ENCODE data around the gene PAPPA. TPM values are rescaled to one million over a fixed set of nuclear protein-coding genes. Genes with fewer than 3 reads are reported as not detected.
A peak's percentile ranks its signal among the peaks of the same experiment; 100 is the strongest.

The PAPPA gene
- total RNA-seq, 6 experiments from 2014 or later = 0.07 to 0.50 (median 0.32) TPM

DNA sequence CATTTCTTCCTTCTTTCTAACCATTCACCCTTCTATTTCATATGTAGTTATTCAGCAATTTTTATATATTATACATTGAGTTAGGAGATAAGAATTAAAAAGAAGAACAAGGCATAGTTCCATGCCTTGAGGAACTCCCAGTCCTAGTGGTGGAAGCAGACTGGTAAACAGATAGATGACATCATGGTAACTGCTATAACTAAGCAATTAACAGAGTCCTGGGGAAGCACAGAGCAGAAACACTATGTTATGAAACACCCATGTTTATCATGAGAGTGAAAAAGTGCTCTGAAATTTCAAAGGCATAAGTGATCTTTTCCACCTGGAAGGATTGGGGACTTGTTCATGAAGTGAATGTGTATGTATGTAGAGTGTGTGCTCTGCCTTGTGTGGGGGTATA lies 14.6 kb downstream of the PAPPA start:
- no peak for ATAC-seq
- Histone ChIP-seq H3K4me3 (no peak overlapping the region), H3K27me3 (no peaks in the 10 kb centered on the region), H3K9me3 (no peaks in the 10 kb centered on the region), H3K27ac (no peak overlapping the region), H3K36me3 (no peaks in the 10 kb centered on the region), H3K4me1 (no peaks in the 10 kb centered on the region)
- DNase-seq = no peak
- TF ChIP-seq POLR2A (IDR thresholded peaks at IDR 0.05) = no peak
- TF ChIP-seq, protein P1, sequence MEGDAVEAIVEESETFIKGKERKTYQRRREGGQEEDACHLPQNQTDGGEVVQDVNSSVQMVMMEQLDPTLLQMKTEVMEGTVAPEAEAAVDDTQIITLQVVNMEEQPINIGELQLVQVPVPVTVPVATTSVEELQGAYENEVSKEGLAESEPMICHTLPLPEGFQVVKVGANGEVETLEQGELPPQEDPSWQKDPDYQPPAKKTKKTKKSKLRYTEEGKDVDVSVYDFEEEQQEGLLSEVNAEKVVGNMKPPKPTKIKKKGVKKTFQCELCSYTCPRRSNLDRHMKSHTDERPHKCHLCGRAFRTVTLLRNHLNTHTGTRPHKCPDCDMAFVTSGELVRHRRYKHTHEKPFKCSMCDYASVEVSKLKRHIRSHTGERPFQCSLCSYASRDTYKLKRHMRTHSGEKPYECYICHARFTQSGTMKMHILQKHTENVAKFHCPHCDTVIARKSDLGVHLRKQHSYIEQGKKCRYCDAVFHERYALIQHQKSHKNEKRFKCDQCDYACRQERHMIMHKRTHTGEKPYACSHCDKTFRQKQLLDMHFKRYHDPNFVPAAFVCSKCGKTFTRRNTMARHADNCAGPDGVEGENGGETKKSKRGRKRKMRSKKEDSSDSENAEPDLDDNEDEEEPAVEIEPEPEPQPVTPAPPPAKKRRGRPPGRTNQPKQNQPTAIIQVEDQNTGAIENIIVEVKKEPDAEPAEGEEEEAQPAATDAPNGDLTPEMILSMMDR (IDR thresholded peaks at IDR 0.05) = no peak
- intact Hi-C loops (cut with DNase I) = no loop called here

DNA sequence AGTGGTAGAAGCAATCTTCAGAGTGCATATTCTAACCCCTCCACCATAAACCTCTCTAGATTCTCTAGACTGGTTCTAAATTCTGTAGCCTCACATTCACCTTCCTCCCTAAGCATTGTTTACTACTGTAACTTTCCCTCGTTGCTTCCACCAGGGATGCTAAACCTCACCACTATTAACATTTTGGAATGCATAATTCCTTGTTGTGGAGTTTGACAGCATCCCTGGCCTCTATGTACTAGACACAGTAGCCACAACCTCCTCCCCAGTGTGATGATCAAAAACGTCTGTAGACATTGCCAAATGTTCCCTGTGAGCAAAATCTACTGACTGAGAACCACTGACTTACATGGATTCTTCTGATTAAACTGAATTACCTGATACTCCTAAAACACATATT lies 18.6 kb downstream of the PAPPA start:
- Histone ChIP-seq H3K4me3 (no peak overlapping the region), H3K27me3 (no peaks in the 10 kb centered on the region), H3K27ac (no peak overlapping the region), H3K36me3 (no peaks in the 10 kb centered on the region), H3K9me3 (no peaks in the 10 kb centered on the region), H3K4me1 (no peaks in the 10 kb centered on the region)
- DNase-seq = no peak
- ATAC-seq = no peak
- intact Hi-C loops (cut with DNase I) = loop anchor here in 1 of 2 donors (10.0 kb wide), 1 partner anchor 393 kb away; no protein-coding TSS in a partner anchor
- WGBS (ENCODE audit: insufficient coverage, low coverage, low lambda C conversion rate, missing lambda C conversion rate) = 10% methylated on average over 2 of the region's 2 CpGs
- TF ChIP-seq, protein P1 (IDR thresholded peaks at IDR 0.05) = no peak
- TF ChIP-seq POLR2A (IDR thresholded peaks at IDR 0.05) = no peak

- H3K27me3 ChIP-seq = no peaks in the 10 kb centered on the region
- WGBS (ENCODE audit: insufficient coverage, low coverage, low lambda C conversion rate, missing lambda C conversion rate) = 28% methylated on average over 1 of the region's 1 CpG
- DNase-seq (no peak), ATAC-seq (peak in 1 of 4 donors; percentile 61)
- intact Hi-C loops (cut with DNase I) = loop anchor here in 1 of 2 donors (10.0 kb wide), 1 partner anchor 390 kb away; no protein-coding TSS in a partner anchor
- H3K4me1 ChIP-seq = no peaks in the 10 kb centered on the region
- H3K4me3 ChIP-seq = no peak overlapping the region
- no peaks in the 10 kb centered on the region for H3K9me3 ChIP-seq
- no peaks in the 10 kb centered on the region for H3K36me3 ChIP-seq
- no peak overlapping the region for H3K27ac ChIP-seq
- TF ChIP-seq POLR2A (IDR thresholded peaks at IDR 0.05) = no peak
- TF ChIP-seq, protein P1 (IDR thresholded peaks at IDR 0.05) = no peak
These were observed 20.8 kb downstream of the PAPPA start for GRCh38 chr9:116174347-116174746.

- no peak for TF ChIP-seq POLR2A (IDR thresholded peaks at IDR 0.05)
- TF ChIP-seq, protein P1 (IDR thresholded peaks at IDR 0.05) = no peak
- ATAC-seq (peak in 2 of 4 donors; percentile 49 to 94), DNase-seq (no peak)
- 6% methylated on average over 1 of the region's 1 CpG for WGBS (ENCODE audit: insufficient coverage, low coverage, low lambda C conversion rate, missing lambda C conversion rate)
- Histone ChIP-seq H3K36me3 (no peaks in the 10 kb centered on the region), H3K4me1 (no peaks in the 10 kb centered on the region), H3K4me3 (no peak overlapping the region), H3K27me3 (no peaks in the 10 kb centered on the region), H3K27ac (no peak overlapping the region), H3K9me3 (no peaks in the 10 kb centered on the region)
- intact Hi-C loops (cut with DNase I) = loop anchor here in 1 of 2 donors (10.0 kb wide), 1 partner anchor 389 kb away; no protein-coding TSS in a partner anchor
These were observed 22.0 kb downstream of the PAPPA start for GRCh38 chr9:116175614-116176013.
